ENCODE measurements around the gene TROAP. TPM values are rescaled to one million over a fixed set of nuclear protein-coding genes. Genes with fewer than 3 reads are reported as not detected.
A peak's percentile ranks its signal among the peaks of the same experiment; 100 is the strongest.

The TROAP gene
- total RNA-seq, 2 experiments from 2014 or later, result 141 to 150 TPM

GRCh38 chr12:49284672-49285071 lies 38.4 kb upstream of the TROAP start:
- DNase-seq (ENCODE audit: low spot score), result no peak
- intact Hi-C loops (cut with micrococcal nuclease; ENCODE audit: unreplicated experiment), result no loop called here
- H3K9me2 ChIP-seq (ENCODE audit: insufficient read depth, low read length), result no peaks in the 10 kb centered on the region
- no peaks in the 10 kb centered on the region for H3K36me3 ChIP-seq (ENCODE audit: insufficient read depth, low read length)
- CTCF ChIA-PET (ENCODE audit: unreplicated experiment), result no interaction called here
- H3K9me3 ChIP-seq (ENCODE audit: low read length), result no peaks in the 10 kb centered on the region
- POLR2A ChIA-PET, result no interaction called here
- TF ChIP-seq CTCF (conservative IDR thresholded peaks at IDR 0.05; ENCODE audit: low read length), result no peak
- TF ChIP-seq EZH2phosphoT487 (IDR thresholded peaks at IDR 0.05; ENCODE audit: borderline replicate concordance, low read depth, low read length), result no peak
- no peak overlapping the region for H2AFZ ChIP-seq (ENCODE audit: low read length)
- H4K20me1 ChIP-seq (ENCODE audit: insufficient read depth, low read length), result no peaks in the 10 kb centered on the region
- H3K79me2 ChIP-seq (ENCODE audit: insufficient read depth, low read depth, low read length), result no peaks in the 10 kb centered on the region
- H3K4me2 ChIP-seq (ENCODE audit: low read length), result no peak overlapping the region
- H3K27ac ChIP-seq (ENCODE audit: low read depth, low read length, poor library complexity, severe bottlenecking), result no peak overlapping the region
- BruUV-seq (replicated peaks), result no TSS peak
- H3K4me1 ChIP-seq (ENCODE audit: insufficient read depth, low read length, poor library complexity, severe bottlenecking), result no peaks in the 10 kb centered on the region
- H3K4me3 ChIP-seq (ENCODE audit: low read depth, low read length, poor library complexity, severe bottlenecking), result no peak overlapping the region

DNA sequence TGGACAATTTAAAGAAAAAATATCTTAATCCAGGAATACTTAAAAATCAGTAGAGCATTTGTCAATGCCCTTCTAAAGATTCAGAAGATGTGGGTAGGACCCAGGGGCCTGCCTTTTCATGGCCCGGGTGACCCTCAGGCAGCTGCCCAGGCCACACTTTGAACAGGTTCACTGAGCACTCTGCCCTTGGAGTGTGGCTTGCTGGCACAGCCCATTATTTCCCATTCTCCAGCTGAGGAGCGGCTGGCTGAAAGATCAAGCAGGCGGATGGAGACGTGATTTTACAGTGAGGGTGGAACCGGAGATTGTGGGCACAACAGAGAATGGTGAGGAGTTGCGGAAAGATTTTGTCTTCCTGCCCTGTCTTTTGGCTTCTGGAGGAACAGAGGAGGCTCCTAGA lies 35.2 kb upstream of the TROAP start:
- intact Hi-C loops (cut with micrococcal nuclease; ENCODE audit: unreplicated experiment), result loop anchor here (1.0 to 2.0 kb wide), 4 partner anchors 49 to 227 kb away; partner anchors contain the start of gene C1QL4
- Histone ChIP-seq H3K9me2 (ENCODE audit: insufficient read depth, low read length) (no peaks in the 10 kb centered on the region), H4K20me1 (ENCODE audit: insufficient read depth, low read length) (no peaks in the 10 kb centered on the region), H3K4me2 (ENCODE audit: low read length) (no peak overlapping the region), H3K9me3 (ENCODE audit: low read length) (no peaks in the 10 kb centered on the region), H3K4me3 (ENCODE audit: low read depth, low read length, poor library complexity, severe bottlenecking) (no peak overlapping the region), H3K36me3 (ENCODE audit: insufficient read depth, low read length) (no peaks in the 10 kb centered on the region), H3K4me1 (ENCODE audit: insufficient read depth, low read length, poor library complexity, severe bottlenecking) (no peaks in the 10 kb centered on the region), H3K79me2 (ENCODE audit: insufficient read depth, low read depth, low read length) (no peaks in the 10 kb centered on the region), H2AFZ (ENCODE audit: low read length) (no peak overlapping the region), H3K27ac (ENCODE audit: low read depth, low read length, poor library complexity, severe bottlenecking) (no peak overlapping the region)
- TF ChIP-seq CTCF (conservative IDR thresholded peaks at IDR 0.05; ENCODE audit: low read length), result no peak
- TF ChIP-seq EZH2phosphoT487 (IDR thresholded peaks at IDR 0.05; ENCODE audit: borderline replicate concordance, low read depth, low read length), result no peak
- no peak for DNase-seq (ENCODE audit: low spot score)
- POLR2A ChIA-PET, result no interaction called here
- CTCF ChIA-PET (ENCODE audit: unreplicated experiment), result no interaction called here
- no TSS peak for BruUV-seq (replicated peaks)

GRCh38 chr12:49288412-49288853 lies 34.6 kb upstream of the TROAP start:
- peak; percentile 64 for DNase-seq (ENCODE audit: low spot score)
- ChIA-PET CTCF (ENCODE audit: unreplicated experiment) (interaction anchor here (0.6 to 1.2 kb wide), 3 partner anchors 34 to 215 kb away, joined by 3 to 4 read pairs (median 4); partner anchors contain the start of gene TROAP), POLR2A (interaction anchor here (0.8 kb wide), 1 partner anchor 35 kb away, joined by 3 read pairs; the partner anchor contains the start of gene TROAP)
- Histone ChIP-seq H3K4me2 (ENCODE audit: low read length) (no peak overlapping the region), H3K4me3 (ENCODE audit: low read depth, low read length, poor library complexity, severe bottlenecking) (no peak overlapping the region), H4K20me1 (ENCODE audit: insufficient read depth, low read length) (no peaks in the 10 kb centered on the region), H3K36me3 (ENCODE audit: insufficient read depth, low read length) (no peaks in the 10 kb centered on the region), H3K4me1 (ENCODE audit: insufficient read depth, low read length, poor library complexity, severe bottlenecking) (no peaks in the 10 kb centered on the region), H2AFZ (ENCODE audit: low read length) (no peak overlapping the region), H3K79me2 (ENCODE audit: insufficient read depth, low read depth, low read length) (no peaks in the 10 kb centered on the region), H3K9me2 (ENCODE audit: insufficient read depth, low read length) (no peaks in the 10 kb centered on the region), H3K27ac (ENCODE audit: low read depth, low read length, poor library complexity, severe bottlenecking) (no peak overlapping the region), H3K9me3 (ENCODE audit: low read length) (no peaks in the 10 kb centered on the region)
- no TSS peak for BruUV-seq (replicated peaks)
- intact Hi-C loops (cut with micrococcal nuclease; ENCODE audit: unreplicated experiment), result loop anchor here (1.0 to 2.0 kb wide), 4 partner anchors 49 to 226 kb away; partner anchors contain the start of gene C1QL4
- TF ChIP-seq EZH2phosphoT487 (IDR thresholded peaks at IDR 0.05; ENCODE audit: borderline replicate concordance, low read depth, low read length), result no peak
- TF ChIP-seq CTCF (conservative IDR thresholded peaks at IDR 0.05; ENCODE audit: low read length), result peak; percentile 98

Measured in OCI-LY7 (cell line).